IMR-90 (cell line): Measurements from ENCODE around the gene KRT7.

Experiments used
- MAFK ChIP-seq: IDR thresholded peaks from 2 replicates; pipeline ENCODE4 v1.6.1; 2012; ENCODE audit warnings: low read depth, low read length, improper control_type of control experiment
- POLR2A ChIP-seq: IDR thresholded peaks from 2 replicates; pipeline ENCODE4 v1.6.1; 2012; ENCODE audit warnings: mild to moderate bottlenecking, low read depth, low read length
- RFX5 ChIP-seq: IDR thresholded peaks from 2 replicates; pipeline ENCODE4 v1.8.0; 2012; ENCODE audit warnings: low read depth, mild to moderate bottlenecking, low read length, moderate library complexity
- SMC3 ChIP-seq: fragments of 150-350 bp; IDR thresholded peaks from 2 replicates; pipeline ENCODE4 v1.6.1; 2016; ENCODE audit warnings: low read depth, mild to moderate bottlenecking, antibody characterized with exemption, low read length, moderate library complexity
- TF ChIP-seq, protein P1 (sequence below): conservative IDR thresholded peaks from 2 replicates; pipeline ENCODE4 v1.5.1; 2012; ENCODE audit warnings: mild to moderate bottlenecking, low read depth, low read length, improper control_type of control experiment
- TF ChIP-seq, protein P2 (sequence below): fragments of 150-350 bp; IDR thresholded peaks from 2 replicates; pipeline ENCODE4 v1.6.1; 2017; ENCODE audit warnings: mild to moderate bottlenecking, antibody characterized with exemption, low read length, low read depth

GRCh38 chr12:52235822-52236361 is 2.8 kb downstream of the KRT7 start:
- TF ChIP-seq, protein P1, sequence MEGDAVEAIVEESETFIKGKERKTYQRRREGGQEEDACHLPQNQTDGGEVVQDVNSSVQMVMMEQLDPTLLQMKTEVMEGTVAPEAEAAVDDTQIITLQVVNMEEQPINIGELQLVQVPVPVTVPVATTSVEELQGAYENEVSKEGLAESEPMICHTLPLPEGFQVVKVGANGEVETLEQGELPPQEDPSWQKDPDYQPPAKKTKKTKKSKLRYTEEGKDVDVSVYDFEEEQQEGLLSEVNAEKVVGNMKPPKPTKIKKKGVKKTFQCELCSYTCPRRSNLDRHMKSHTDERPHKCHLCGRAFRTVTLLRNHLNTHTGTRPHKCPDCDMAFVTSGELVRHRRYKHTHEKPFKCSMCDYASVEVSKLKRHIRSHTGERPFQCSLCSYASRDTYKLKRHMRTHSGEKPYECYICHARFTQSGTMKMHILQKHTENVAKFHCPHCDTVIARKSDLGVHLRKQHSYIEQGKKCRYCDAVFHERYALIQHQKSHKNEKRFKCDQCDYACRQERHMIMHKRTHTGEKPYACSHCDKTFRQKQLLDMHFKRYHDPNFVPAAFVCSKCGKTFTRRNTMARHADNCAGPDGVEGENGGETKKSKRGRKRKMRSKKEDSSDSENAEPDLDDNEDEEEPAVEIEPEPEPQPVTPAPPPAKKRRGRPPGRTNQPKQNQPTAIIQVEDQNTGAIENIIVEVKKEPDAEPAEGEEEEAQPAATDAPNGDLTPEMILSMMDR, result no peak
- TF ChIP-seq SMC3 (no peak), MAFK (no peak), POLR2A (no peak), RFX5 (no peak)
- TF ChIP-seq, protein P2, sequence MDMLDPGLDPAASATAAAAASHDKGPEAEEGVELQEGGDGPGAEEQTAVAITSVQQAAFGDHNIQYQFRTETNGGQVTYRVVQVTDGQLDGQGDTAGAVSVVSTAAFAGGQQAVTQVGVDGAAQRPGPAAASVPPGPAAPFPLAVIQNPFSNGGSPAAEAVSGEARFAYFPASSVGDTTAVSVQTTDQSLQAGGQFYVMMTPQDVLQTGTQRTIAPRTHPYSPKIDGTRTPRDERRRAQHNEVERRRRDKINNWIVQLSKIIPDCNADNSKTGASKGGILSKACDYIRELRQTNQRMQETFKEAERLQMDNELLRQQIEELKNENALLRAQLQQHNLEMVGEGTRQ, result no peak
